Measurements from ENCODE around the gene PANK1.
A peak's percentile ranks its signal among the peaks of the same experiment; 100 is the strongest.

PANK1 gene

GRCh38 chr10:89653410-89653869 is 8.4 kb upstream of the PANK1 start:
- H3K4me3 ChIP-seq (ENCODE audit: low read length) = no peak overlapping the region
- peaks cover 42% of the 10 kb centered on the region for H3K4me1 ChIP-seq (ENCODE audit: low read length)
- peak overlapping the region; percentile 94; the same call in 1 of the 2 replicates for H3K27ac ChIP-seq (ENCODE audit: low read length)
- H3K79me2 ChIP-seq (ENCODE audit: low read length) = no peaks in the 10 kb centered on the region
- H3K27me3 ChIP-seq (ENCODE audit: low read depth, low read length) = no peaks in the 10 kb centered on the region
- no peak overlapping the region for H3K9ac ChIP-seq (ENCODE audit: low read length)
- peak overlapping the region; percentile 88 for H3K4me2 ChIP-seq (ENCODE audit: low read length)
- no peaks in the 10 kb centered on the region for H4K20me1 ChIP-seq (ENCODE audit: insufficient read depth, low read length)
- peaks cover 3% of the 10 kb centered on the region; the same call in 1 of the 2 replicates for H3K9me3 ChIP-seq (ENCODE audit: insufficient read depth, low read length)
- no peak overlapping the region for H2AFZ ChIP-seq (ENCODE audit: low read depth, low read length)
- peaks cover 8% of the 10 kb centered on the region for H3K36me3 ChIP-seq (replicated peaks; ENCODE audit: low read depth, low read length)
- TF ChIP-seq EZH2phosphoT487 (IDR thresholded peaks at IDR 0.05; ENCODE audit: low read depth) = no peak
- TF ChIP-seq CTCF (IDR thresholded peaks at IDR 0.05; ENCODE audit: low read depth, low read length) = no peak

GRCh38 chr10:89652806-89653370 is 7.8 kb upstream of the PANK1 start:
- H3K4me2 ChIP-seq (ENCODE audit: low read length) = peak overlapping the region; percentile 88
- H3K27me3 ChIP-seq (ENCODE audit: low read depth, low read length) = no peaks in the 10 kb centered on the region
- peaks cover 8% of the 10 kb centered on the region for H3K36me3 ChIP-seq (replicated peaks; ENCODE audit: low read depth, low read length)
- H4K20me1 ChIP-seq (ENCODE audit: insufficient read depth, low read length) = no peaks in the 10 kb centered on the region
- H3K4me1 ChIP-seq (ENCODE audit: low read length) = peaks cover 42% of the 10 kb centered on the region
- no peaks in the 10 kb centered on the region for H3K79me2 ChIP-seq (ENCODE audit: low read length)
- H3K4me3 ChIP-seq (ENCODE audit: low read length) = peak overlapping the region; percentile 52; the same call in 1 of the 2 replicates
- TF ChIP-seq EZH2phosphoT487 (IDR thresholded peaks at IDR 0.05; ENCODE audit: low read depth) (no peak), CTCF (IDR thresholded peaks at IDR 0.05; ENCODE audit: low read depth, low read length) (no peak)
- no peak overlapping the region for H2AFZ ChIP-seq (ENCODE audit: low read depth, low read length)
- H3K27ac ChIP-seq (ENCODE audit: low read length) = peak overlapping the region; percentile 94
- peaks cover 3% of the 10 kb centered on the region; the same call in 1 of the 2 replicates for H3K9me3 ChIP-seq (ENCODE audit: insufficient read depth, low read length)
- peak overlapping the region; percentile 54 for H3K9ac ChIP-seq (ENCODE audit: low read length)

GRCh38 chr10:89651916-89652573 is 7.0 kb upstream of the PANK1 start:
- peak overlapping the region; percentile 54 for H3K9ac ChIP-seq (ENCODE audit: low read length)
- peak overlapping the region; percentile 51; the same call in 1 of the 2 replicates for H2AFZ ChIP-seq (ENCODE audit: low read depth, low read length)

More at GRCh38 chr10:89651916-89652573, 7.0 kb upstream of the PANK1 start:
- no peaks in the 10 kb centered on the region for H4K20me1 ChIP-seq (ENCODE audit: insufficient read depth, low read length)
- no peaks in the 10 kb centered on the region for H3K79me2 ChIP-seq (ENCODE audit: low read length)
- peaks cover 3% of the 10 kb centered on the region; the same call in 1 of the 2 replicates for H3K9me3 ChIP-seq (ENCODE audit: insufficient read depth, low read length)
- H3K4me1 ChIP-seq (ENCODE audit: low read length) = peaks cover 47% of the 10 kb centered on the region
- H3K4me2 ChIP-seq (ENCODE audit: low read length) = peak overlapping the region; percentile 88
- H3K27me3 ChIP-seq (ENCODE audit: low read depth, low read length) = no peaks in the 10 kb centered on the region
- peak overlapping the region; percentile 52 for H3K4me3 ChIP-seq (ENCODE audit: low read length)
- no peak for TF ChIP-seq EZH2phosphoT487 (IDR thresholded peaks at IDR 0.05; ENCODE audit: low read depth)
- no peak for TF ChIP-seq CTCF (IDR thresholded peaks at IDR 0.05; ENCODE audit: low read depth, low read length)
- peaks cover 8% of the 10 kb centered on the region for H3K36me3 ChIP-seq (replicated peaks; ENCODE audit: low read depth, low read length)
- H3K27ac ChIP-seq (ENCODE audit: low read length) = peak overlapping the region; percentile 94
